A673 (cell line): Measurements from ENCODE around the gene ADAMTSL3. TPM values are rescaled to one million over a fixed set of nuclear protein-coding genes. Genes with fewer than 3 reads are reported as not detected.

Experiments used
- BruUV-seq: library from RNA; stranded (reverse); fragments of 400-500 nt; replicated peaks from 2 replicates; lab custom pipeline; 2021; lab: Mats Ljungman, UMichigan
- CTCF ChIA-PET: fragments of 300-600 bp; sonication (Branson Sonifier 250); formaldehyde crosslinking; loops from one replicate; lab custom pipeline; 2022; ENCODE audit warnings: antibody characterized with exemption; lab: Charles Lee
- POLR2A ChIA-PET: fragments of 300-600 bp; sonication (Branson Sonifier 250); formaldehyde crosslinking; loops from one replicate; lab custom pipeline; 2022; ENCODE audit warnings: antibody characterized with exemption; ENCODE audit not compliant: low non-redundant PET; lab: Charles Lee
- DNase-seq: peaks from one replicate; pipeline ENCODE4 v3.0.0-alpha.2; 2015; ENCODE audit warnings: low spot score
- H3K27ac ChIP-seq: fragments of 200-600 bp; sonication (generic); 2 replicates; pipeline ENCODE4 v1.5.1; 2016; ENCODE audit warnings: mixed run types, low read depth, mild to moderate bottlenecking, mixed read lengths, antibody characterized with exemption, low read length; ENCODE audit not compliant: poor library complexity, severe bottlenecking
- H3K27me3 ChIP-seq: fragments of 200-600 bp; sonication (generic); replicated peaks from 2 replicates; pipeline ENCODE4 v1.6.1; 2017; ENCODE audit warnings: mixed run types, low read depth, mild to moderate bottlenecking, mixed read lengths, antibody characterized with exemption, low read length; ENCODE audit not compliant: insufficient read depth, poor library complexity
- H3K36me3 ChIP-seq: fragments of 200-600 bp; sonication (generic); 2 replicates; pipeline ENCODE4 v1.6.1; 2016; ENCODE audit warnings: mixed run types, mild to moderate bottlenecking, mixed read lengths, antibody characterized with exemption, low read length; ENCODE audit not compliant: insufficient read depth, poor library complexity, severe bottlenecking
- H3K4me1 ChIP-seq: fragments of 200-600 bp; sonication (generic); 2 replicates; pipeline ENCODE4 v1.6.1; 2017; ENCODE audit warnings: mixed run types, mild to moderate bottlenecking, mixed read lengths, antibody characterized with exemption, low read length; ENCODE audit not compliant: insufficient read depth, poor library complexity, severe bottlenecking
- H3K4me3 ChIP-seq: fragments of 200-600 bp; sonication (generic); 2 replicates; pipeline ENCODE4 v1.5.1; 2016; ENCODE audit warnings: low read depth, mixed run types, mild to moderate bottlenecking, mixed read lengths, low read length; ENCODE audit not compliant: poor library complexity, severe bottlenecking
- H3K9me3 ChIP-seq: fragments of 200-600 bp; sonication (generic); 2 replicates; pipeline ENCODE4 v1.6.1; 2016; ENCODE audit warnings: mixed run types, low read depth, mild to moderate bottlenecking, mixed read lengths, antibody characterized with exemption, low read length; ENCODE audit not compliant: poor library complexity, severe bottlenecking
- CTCF ChIP-seq: fragments of 300-800, 200-600 bp; sonication (generic); conservative IDR thresholded peaks from 2 replicates; pipeline ENCODE4 v1.5.1; 2017; ENCODE audit warnings: low read depth, mild to moderate bottlenecking, antibody characterized with exemption, low read length, moderate library complexity, mixed read lengths
- EZH2 ChIP-seq: fragments of 200-600 bp; sonication (generic); IDR thresholded peaks from 2 replicates; pipeline ENCODE4 v1.6.1; 2017; ENCODE audit warnings: borderline replicate concordance, low read depth, mild to moderate bottlenecking, mixed read lengths, antibody characterized with exemption, low read length; ENCODE audit not compliant: poor library complexity, severe bottlenecking
- intact Hi-C: fragments of 100-400 bp; cut with micrococcal nuclease; formaldehyde crosslinking; loops from one replicate; pipeline ENCODE4 v1.10.0; 2022; ENCODE audit not compliant: unreplicated experiment
- total RNA-seq: library from RNA; stranded (reverse); gene quantifications from 2 replicates; pipeline ENCODE4 v1.2.3, GENCODE V29; 2021

The ADAMTSL3 gene
- total RNA-seq, 1 experiment from 2014 or later = 0.95 TPM

- intact Hi-C loops = loop anchor here (10.0 kb wide), 1 partner anchor 292 kb away; no protein-coding TSS in a partner anchor
- H3K9me3 ChIP-seq = no peaks in the 10 kb centered on the region
- ChIA-PET CTCF (no interaction called here), POLR2A (no interaction called here)
- no peaks in the 10 kb centered on the region for H3K36me3 ChIP-seq
- no peak for TF ChIP-seq EZH2
- TF ChIP-seq CTCF = no peak
- no peak overlapping the region for H3K4me3 ChIP-seq
- H3K4me1 ChIP-seq = peaks cover 8% of the 10 kb centered on the region
- H3K27me3 ChIP-seq = no peaks in the 10 kb centered on the region
- H3K27ac ChIP-seq = no peak overlapping the region
- no peak for DNase-seq
- no TSS peak for BruUV-seq
These were observed 78.8 kb downstream of the ADAMTSL3 start for GRCh38 chr15:83732770-83733169.

GRCh38 chr15:83733206-83733605 lies 79.3 kb downstream of the ADAMTSL3 start:
- H3K36me3 ChIP-seq = no peaks in the 10 kb centered on the region
- intact Hi-C loops = loop anchor here (10.0 kb wide), 1 partner anchor 292 kb away; no protein-coding TSS in a partner anchor
- H3K4me1 ChIP-seq = peaks cover 8% of the 10 kb centered on the region
- no peak for TF ChIP-seq EZH2
- TF ChIP-seq CTCF = no peak
- H3K9me3 ChIP-seq = no peaks in the 10 kb centered on the region
- H3K27ac ChIP-seq = no peak overlapping the region
- DNase-seq = peak; percentile 30
- CTCF ChIA-PET = no interaction called here
- POLR2A ChIA-PET = no interaction called here
- BruUV-seq = no TSS peak
- no peak overlapping the region for H3K4me3 ChIP-seq
- H3K27me3 ChIP-seq = no peaks in the 10 kb centered on the region

GRCh38 chr15:83733691-83734090 lies 79.8 kb downstream of the ADAMTSL3 start:
- H3K27ac ChIP-seq = no peak overlapping the region
- TF ChIP-seq EZH2 (no peak), CTCF (no peak)
- H3K4me3 ChIP-seq = no peak overlapping the region
- intact Hi-C loops = loop anchor here (10.0 kb wide), 1 partner anchor 291 kb away; no protein-coding TSS in a partner anchor
- ChIA-PET CTCF (no interaction called here), POLR2A (no interaction called here)
- peaks cover 8% of the 10 kb centered on the region for H3K4me1 ChIP-seq
- H3K36me3 ChIP-seq = no peaks in the 10 kb centered on the region
- H3K9me3 ChIP-seq = no peaks in the 10 kb centered on the region
- H3K27me3 ChIP-seq = no peaks in the 10 kb centered on the region
- no peak for DNase-seq
- BruUV-seq = no TSS peak
